Naive B cell (primary cell): ENCODE results near the gene MT1F. TPM values are rescaled to one million over a fixed set of nuclear protein-coding genes. Genes with fewer than 3 reads are reported as not detected.

Experiments
- ATAC-seq, 2 donors: fragments of 150-1000 bp; cut with Tn5 transposase; 2 replicates each; pipeline ENCODE4 v1.10.0; 2021; ENCODE audit warnings: low read depth in 2 of 2, mild to moderate bottlenecking in 2 of 2, moderate library complexity in 2 of 2
- DNase-seq: peaks from one replicate; pipeline ENCODE4 v3.0.0; 2022
- H3K27ac Mint-ChIP-seq, 6 donors: one replicate each; pipeline ENCODE4 v1.8.0; 2020 to 2022; ENCODE audit warnings: mild to moderate bottlenecking in 6 of 6, mixed read lengths in 6 of 6, moderate library complexity in 5 of 6, inconsistent platforms in 2 of 6
- H3K27me3 Mint-ChIP-seq, 3 donors: one replicate each; pipeline ENCODE4 v1.8.0; 2021 to 2022; ENCODE audit warnings: mixed read lengths in 3 of 3, mild to moderate bottlenecking in 1 of 3
- H3K36me3 Mint-ChIP-seq, 2 donors: one replicate each; pipeline ENCODE4 v1.8.0; 2020 to 2022; ENCODE audit warnings: mixed read lengths in 2 of 2, inconsistent platforms in 1 of 2, mild to moderate bottlenecking in 1 of 2
- H3K4me1 Mint-ChIP-seq, 3 donors: one replicate each; pipeline ENCODE4 v1.8.0; 2020 to 2022; ENCODE audit warnings: mixed read lengths in 3 of 3, inconsistent platforms in 1 of 3, mild to moderate bottlenecking in 1 of 3, moderate library complexity in 1 of 3
- H3K4me3 Mint-ChIP-seq, 8 donors: one replicate each; pipeline ENCODE4 v1.8.0; 2020 to 2022; ENCODE audit warnings: mild to moderate bottlenecking in 8 of 8, mixed read lengths in 8 of 8, moderate library complexity in 8 of 8, inconsistent platforms in 2 of 8
- H3K9me3 Mint-ChIP-seq, 7 donors: one replicate each; pipeline ENCODE4 v1.8.0; 2020 to 2022; ENCODE audit warnings: mixed read lengths in 7 of 7, mild to moderate bottlenecking in 5 of 7, inconsistent platforms in 2 of 7, moderate library complexity in 1 of 7
- polyA plus RNA-seq, 6 donors: library from polyadenylated mRNA; unstranded; fragments of 300-500 nt; fragmentation: Illumina TruSeq; gene quantifications; one replicate each; pipeline ENCODE4 v1.2.3, GENCODE V29; 2021; ENCODE audit warnings: low read depth in 6 of 6

Gene MT1F
- polyA plus RNA-seq, 6 donors from 2014 or later, result 4.0 to 10.3 (median 4.6) TPM

DNA sequence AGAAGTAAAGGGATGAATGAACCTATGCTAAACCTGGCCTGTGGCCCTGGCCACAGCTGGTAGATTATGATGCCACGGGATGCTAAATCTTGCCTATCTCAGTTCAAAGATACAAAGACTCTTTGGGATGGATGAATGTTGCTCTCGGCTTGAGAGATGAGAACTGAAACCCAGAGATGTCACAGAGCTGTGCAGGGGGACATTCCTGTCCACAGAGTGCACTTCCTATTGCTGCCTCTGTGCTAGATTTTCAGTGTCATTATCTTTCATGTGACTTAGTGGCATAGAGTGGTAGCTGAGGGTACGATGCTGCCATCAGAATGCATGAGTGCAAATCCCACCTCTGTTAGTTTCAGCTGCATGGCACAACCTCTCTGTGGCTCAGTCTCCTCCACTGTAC is 27.6 kb upstream of the MT1F start:
- ATAC-seq (peak; percentile 95), DNase-seq (peak; percentile 42)
- H3K27ac Mint-ChIP-seq, result peak overlapping the region in 1 of 6 donors; percentile 2
- no peaks in the 10 kb centered on the region for H3K36me3 Mint-ChIP-seq
- peaks cover 44 to 70% (median 54%) of the 10 kb centered on the region in 3 donors for H3K27me3 Mint-ChIP-seq
- H3K4me3 Mint-ChIP-seq, result peak overlapping the region in 2 of 8 donors; percentile 3 to 38
- H3K9me3 Mint-ChIP-seq, result no peaks in the 10 kb centered on the region
- peaks cover 32 to 47% (median 45%) of the 10 kb centered on the region in 3 donors for H3K4me1 Mint-ChIP-seq

DNA sequence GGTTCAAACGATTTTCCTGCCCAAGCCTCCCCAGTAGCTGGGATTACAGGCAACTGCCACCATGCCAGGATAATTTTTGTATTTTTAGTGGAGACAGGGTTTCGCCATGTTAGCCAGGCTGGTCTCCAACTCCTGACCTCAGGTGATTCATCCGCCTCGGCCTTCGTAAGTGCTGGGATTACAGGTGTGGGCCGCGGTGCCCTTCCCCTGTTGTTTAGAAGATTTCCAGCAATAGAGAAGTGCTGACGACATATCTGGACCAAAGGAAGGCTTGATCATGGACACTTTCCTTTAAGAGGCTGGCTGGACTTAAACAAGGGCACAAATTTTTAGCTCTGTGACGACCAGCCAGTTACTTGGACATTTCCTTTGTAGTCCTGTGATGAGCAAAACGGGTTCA is 26.6 kb upstream of the MT1F start:
- DNase-seq (no peak), ATAC-seq (no peak)
- Mint-ChIP-seq H3K27ac (no peak overlapping the region), H3K36me3 (no peaks in the 10 kb centered on the region), H3K9me3 (no peaks in the 10 kb centered on the region), H3K27me3 (peaks cover 44 to 70% (median 53%) of the 10 kb centered on the region in 3 donors), H3K4me1 (peaks cover 25 to 45% (median 40%) of the 10 kb centered on the region in 3 donors), H3K4me3 (peak overlapping the region in 3 of 8 donors; percentile 69 to 80 (median 75))

DNA sequence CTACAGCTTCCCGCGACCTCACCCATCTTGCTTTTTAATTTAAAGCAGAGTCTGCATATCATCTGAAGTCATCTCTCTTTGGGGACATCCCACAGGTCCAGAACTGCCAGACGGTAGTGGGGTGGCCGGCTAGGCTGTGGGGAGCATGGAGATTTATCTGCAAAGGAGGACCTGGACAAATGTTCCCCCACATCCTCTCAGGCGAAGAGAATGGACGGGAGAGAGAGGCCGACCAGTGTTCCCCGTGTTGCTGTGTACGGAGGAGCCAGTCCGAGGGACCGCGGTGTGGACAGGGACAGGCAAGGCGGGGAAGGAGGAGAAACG is 26.0 kb upstream of the MT1F start:
- Mint-ChIP-seq H3K27ac (peak overlapping the region in 1 of 6 donors; percentile 2), H3K4me1 (peaks cover 25 to 45% (median 40%) of the 10 kb centered on the region in 3 donors), H3K9me3 (no peaks in the 10 kb centered on the region), H3K27me3 (peaks cover 50 to 70% (median 57%) of the 10 kb centered on the region in 3 donors), H3K4me3 (peak overlapping the region in 7 of 8 donors; percentile 37 to 87 (median 80)), H3K36me3 (no peaks in the 10 kb centered on the region)
- DNase-seq, result no peak
- ATAC-seq, result no peak

DNA sequence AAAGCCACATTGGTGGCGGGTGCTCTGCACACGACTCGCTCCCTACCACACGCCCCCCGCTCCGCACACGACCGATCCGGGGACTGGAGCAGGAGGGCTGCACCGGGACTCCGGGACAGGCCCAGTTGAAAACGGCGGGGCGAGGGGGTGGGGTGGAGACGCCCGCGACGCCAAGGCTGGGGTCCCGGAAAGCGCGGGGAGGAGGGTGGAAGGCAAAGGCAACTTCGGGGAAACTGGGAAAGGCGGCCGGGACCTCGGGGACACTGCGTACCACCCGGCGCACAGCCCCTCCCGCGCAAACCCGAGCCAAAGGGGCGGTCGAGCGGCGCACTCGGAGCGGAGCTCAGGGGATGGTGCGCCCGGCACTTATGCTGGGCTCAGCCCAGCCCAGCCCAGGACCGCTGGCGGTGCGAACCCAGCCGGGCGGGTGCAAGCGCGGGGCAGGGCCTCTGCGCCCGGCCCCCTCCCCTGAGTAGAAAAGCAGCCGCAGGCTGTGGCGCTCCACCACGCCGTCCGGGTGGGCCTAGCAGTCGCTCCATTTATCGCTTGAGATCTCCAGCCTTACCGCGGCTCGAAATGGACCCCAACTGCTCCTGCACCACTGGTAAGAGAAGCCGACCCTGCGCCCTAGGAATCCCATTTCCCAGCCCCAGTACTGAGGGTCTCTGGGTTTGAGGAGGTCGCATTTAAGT is 25.5 kb upstream of the MT1F start, which contains the start of gene MT1M:
TSS of gene MT1M (plus strand) at position 504 of the 692 bp plus-strand sequence. CDS start at position 577, 73 bp downstream.
- Mint-ChIP-seq H3K4me1 (peaks cover 25 to 48% (median 40%) of the 10 kb centered on the region in 3 donors), H3K27ac (peak within 1 kb of the TSS in 1 of 6 donors; percentile 2), H3K4me3 (peak within 1 kb of the TSS; percentile 45 to 87 (median 78)), H3K36me3 (no peaks in the 10 kb centered on the region), H3K27me3 (peaks cover 51 to 70% (median 62%) of the 10 kb centered on the region in 3 donors), H3K9me3 (no peaks in the 10 kb centered on the region)
- ATAC-seq (no peak), DNase-seq (no peak)

DNA sequence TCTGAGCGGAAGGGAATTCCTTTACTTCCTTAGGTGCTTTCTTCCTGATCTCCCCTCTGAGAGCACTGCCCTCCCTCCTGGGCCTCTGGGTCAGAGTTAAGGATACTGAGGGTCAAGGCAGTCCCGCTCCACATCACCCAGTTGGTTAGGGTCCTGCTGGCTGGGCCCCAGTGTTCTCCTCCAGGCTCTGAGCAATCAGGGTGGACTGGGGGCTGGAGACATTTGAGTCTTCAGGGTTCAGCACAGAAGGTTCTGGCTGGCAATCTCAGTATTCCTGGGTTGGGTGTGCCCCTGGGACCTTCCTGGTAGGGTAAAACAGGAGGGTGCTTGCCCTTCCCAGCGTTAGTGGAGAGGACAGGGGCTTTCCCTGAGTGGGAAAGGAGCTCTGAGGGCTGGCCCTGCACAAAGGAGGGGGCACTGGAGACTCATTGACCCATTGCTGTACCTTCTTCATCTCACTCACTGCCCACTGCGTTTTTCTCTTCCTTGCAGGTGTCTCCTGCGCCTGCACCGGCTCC is 24.9 kb upstream of the MT1F start:
- no peak overlapping the region for H3K27ac Mint-ChIP-seq
- peaks cover 28 to 54% (median 44%) of the 10 kb centered on the region in 3 donors for H3K4me1 Mint-ChIP-seq
- peak overlapping the region; percentile 25 to 83 (median 63) for H3K4me3 Mint-ChIP-seq
- H3K36me3 Mint-ChIP-seq, result no peaks in the 10 kb centered on the region
- H3K27me3 Mint-ChIP-seq, result peaks cover 57 to 76% (median 68%) of the 10 kb centered on the region in 3 donors
- no peak for ATAC-seq
- DNase-seq, result no peak
- H3K9me3 Mint-ChIP-seq, result no peaks in the 10 kb centered on the region

DNA sequence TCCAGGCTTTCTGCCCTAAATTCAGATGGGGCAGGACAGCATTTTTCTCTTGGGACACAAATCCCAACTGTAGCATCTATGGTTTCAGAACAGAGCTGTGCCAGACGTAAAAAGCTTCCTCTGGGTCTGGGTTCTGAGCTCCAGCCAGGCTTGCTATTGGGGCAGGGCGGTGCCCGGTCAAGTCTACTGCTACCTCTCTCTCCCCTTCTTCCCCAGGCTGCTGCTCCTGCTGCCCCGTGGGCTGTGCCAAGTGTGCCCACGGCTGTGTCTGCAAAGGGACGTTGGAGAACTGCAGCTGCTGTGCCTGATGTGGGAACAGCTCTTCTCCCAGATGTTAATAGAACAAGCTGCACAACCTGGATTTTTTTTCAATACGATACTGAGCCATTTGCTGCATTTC is 24.2 kb upstream of the MT1F start:
- peaks cover 59 to 81% (median 72%) of the 10 kb centered on the region in 3 donors for H3K27me3 Mint-ChIP-seq
- DNase-seq (no peak), ATAC-seq (no peak)
- no peaks in the 10 kb centered on the region for H3K36me3 Mint-ChIP-seq
- peak overlapping the region in 4 of 8 donors; percentile 7 to 83 (median 17) for H3K4me3 Mint-ChIP-seq
- peaks cover 29 to 56% (median 47%) of the 10 kb centered on the region in 3 donors for H3K4me1 Mint-ChIP-seq
- peaks cover 0 to under 1% (median 0%) of the 10 kb centered on the region in 7 donors for H3K9me3 Mint-ChIP-seq
- H3K27ac Mint-ChIP-seq, result no peak overlapping the region

DNA sequence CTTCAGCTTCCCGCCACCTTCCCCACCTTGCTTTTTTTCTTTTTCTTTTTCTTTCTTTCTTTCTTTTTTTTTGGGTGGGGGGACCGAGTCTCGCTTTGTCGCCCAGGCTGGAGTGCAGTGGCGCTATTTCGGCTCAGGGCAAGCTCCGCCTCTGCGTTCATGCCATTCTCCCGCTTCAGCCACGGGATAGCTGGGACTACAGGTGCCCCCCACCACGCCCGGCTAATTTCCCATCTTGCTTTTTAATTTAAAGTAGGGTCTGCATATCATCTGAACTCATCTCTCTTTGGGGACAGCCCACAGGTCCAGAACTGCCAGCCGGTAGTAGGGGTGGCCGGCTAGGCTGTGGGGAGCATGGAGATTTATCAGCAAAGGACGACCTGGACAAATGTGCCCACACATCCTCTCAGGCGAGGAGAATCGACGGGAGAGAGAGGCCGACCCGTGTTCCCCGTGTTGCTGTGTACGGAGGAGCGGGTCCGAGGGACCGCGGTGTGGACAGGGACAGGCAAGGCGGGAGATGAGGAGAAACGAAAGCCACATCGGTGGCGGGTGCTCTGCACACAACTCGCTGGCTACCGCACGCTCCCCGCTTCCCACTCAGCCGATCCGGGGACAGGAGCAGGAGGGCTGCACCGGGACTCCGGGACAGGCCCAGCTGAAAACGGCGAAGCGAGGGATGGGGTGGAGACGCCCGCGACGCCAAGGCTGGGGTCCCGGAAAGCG is 22.9 kb upstream of the MT1F start:
- ATAC-seq (no peak), DNase-seq (no peak)
- Mint-ChIP-seq H3K9me3 (peaks cover 0 to 1% (median 0%) of the 10 kb centered on the region in 7 donors), H3K4me1 (peaks cover 26 to 51% (median 36%) of the 10 kb centered on the region in 3 donors), H3K4me3 (peak overlapping the region in 6 of 8 donors; percentile 51 to 82 (median 68)), H3K27me3 (peaks cover 70 to 91% (median 83%) of the 10 kb centered on the region in 3 donors), H3K36me3 (no peaks in the 10 kb centered on the region), H3K27ac (peak overlapping the region in 3 of 6 donors; percentile 47 to 91 (median 64))

DNA sequence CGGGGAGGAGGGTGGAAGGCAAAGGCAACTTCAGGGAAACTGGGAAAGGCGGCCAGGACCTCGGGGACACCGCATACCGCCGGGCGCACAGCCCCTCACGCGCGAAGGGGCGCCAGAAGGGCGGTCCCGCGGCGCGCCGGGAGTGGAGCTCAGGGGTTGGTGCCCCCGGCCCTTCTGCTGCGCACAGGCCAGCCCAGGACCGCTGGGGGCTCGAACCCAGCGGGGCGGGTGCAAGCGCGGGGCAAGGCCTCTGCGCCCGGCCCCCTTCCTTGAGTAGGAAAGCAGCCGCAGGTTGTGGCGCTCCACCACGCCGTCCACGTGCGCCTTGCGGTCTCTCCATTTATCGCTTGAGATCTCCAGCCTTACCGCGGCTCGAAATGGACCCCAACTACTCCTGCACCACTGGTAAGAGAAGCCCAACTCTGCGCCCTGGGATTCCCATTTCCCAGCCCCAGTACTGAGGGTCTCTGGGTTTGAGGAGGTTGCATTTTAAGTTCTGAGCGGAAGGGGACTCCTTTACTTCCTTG is 22.3 kb upstream of the MT1F start:
- Mint-ChIP-seq H3K27ac (peak overlapping the region in 1 of 6 donors; percentile 64), H3K36me3 (no peaks in the 10 kb centered on the region), H3K9me3 (peaks cover 0 to 1% (median 0%) of the 10 kb centered on the region in 7 donors), H3K4me3 (peak overlapping the region in 5 of 8 donors; percentile 32 to 82 (median 70)), H3K27me3 (peaks cover 70 to 97% (median 89%) of the 10 kb centered on the region in 3 donors), H3K4me1 (peaks cover 20 to 45% (median 30%) of the 10 kb centered on the region in 3 donors)
- DNase-seq (no peak), ATAC-seq (peak in 1 of 2 donors; percentile 23)

DNA sequence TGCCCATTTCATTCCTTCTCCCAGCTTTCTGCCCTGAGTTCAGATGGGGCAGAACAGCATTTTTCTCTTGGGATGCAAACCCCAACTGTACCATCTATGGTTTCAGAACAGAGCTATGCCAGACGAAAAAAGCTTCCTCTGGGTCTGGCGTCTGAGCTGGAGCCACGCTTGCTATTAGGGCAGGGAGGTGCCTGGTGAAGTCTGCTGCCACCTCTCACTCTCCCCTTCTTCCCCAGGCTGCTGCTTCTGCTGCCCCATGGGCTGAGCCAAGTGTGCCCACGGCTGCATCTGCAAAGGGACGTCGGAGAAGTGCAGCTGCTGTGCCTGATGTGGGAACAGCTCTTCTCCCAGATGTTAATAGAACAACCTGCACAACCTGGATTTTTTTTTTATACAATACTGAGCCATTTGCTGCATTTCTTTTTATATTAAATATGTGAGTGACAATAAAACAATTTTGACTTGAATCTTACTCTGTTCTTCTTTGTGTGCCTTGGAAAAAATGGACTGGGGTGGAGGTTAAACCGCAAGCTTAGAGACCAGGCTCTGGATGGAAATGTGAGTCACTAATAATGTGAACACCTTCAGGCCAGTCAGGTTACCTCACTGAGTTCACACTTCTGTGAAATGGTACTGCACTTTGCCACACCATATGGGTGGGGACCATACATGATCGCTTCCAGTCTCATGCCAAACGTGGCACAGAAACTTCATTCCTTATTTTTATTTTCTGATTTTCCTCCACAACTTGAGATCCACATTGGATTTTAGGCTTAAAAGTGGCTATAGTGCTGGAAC is 20.9 kb upstream of the MT1F start:
- Mint-ChIP-seq H3K36me3 (no peaks in the 10 kb centered on the region), H3K4me3 (peak overlapping the region in 1 of 8 donors; percentile 22), H3K9me3 (peaks cover 0 to 1% (median 0%) of the 10 kb centered on the region in 7 donors), H3K4me1 (peaks cover 16 to 34% (median 25%) of the 10 kb centered on the region in 3 donors), H3K27me3 (peaks cover 74 to 96% (median 89%) of the 10 kb centered on the region in 3 donors), H3K27ac (no peak overlapping the region)
- DNase-seq, result no peak
- no peak for ATAC-seq

DNA sequence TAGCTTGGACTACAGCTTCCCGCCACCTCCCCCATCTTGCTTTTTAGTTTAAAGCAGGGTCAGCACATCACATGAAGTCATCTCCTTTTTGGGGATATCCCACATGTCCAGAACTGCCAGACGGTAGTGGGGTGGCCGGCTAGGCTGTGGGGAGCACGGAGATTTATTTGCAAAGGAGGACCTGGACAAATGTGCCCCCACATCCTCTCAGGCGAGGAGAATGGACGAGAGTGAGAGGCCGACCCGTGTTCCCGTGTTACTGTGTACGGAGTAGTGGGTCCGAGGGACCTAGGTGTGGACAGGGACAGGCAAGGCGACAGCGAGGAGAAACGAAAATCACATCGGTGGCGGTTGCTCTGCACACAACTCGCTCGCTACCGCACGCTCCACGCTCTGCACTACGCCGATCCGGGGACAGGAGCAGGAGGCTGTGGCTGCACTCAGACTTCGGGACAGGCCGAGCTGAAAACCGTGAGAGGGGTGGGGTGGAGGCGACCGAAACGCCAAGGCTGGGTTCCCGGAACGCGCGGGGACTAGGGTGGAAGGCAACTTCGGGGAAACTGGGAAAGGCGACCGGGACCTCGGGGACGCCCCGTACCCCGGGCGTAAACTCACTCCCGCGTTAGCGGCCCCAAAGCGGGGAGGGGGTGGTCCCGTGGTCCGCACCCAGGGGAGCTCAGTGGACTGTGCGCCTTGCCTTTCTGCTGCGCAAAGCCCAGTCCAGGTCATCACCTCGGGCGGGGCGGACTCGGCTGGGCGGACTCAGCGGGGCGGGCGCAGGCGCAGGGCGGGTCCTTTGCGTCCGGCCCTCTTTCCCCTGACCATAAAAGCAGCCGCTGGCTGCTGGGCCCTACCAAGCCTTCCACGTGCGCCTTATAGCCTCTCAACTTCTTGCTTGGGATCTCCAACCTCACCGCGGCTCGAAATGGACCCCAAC is 19.7 kb upstream of the MT1F start, which contains the start of gene MT1A:
TSS of gene MT1A (plus strand) at position 853 of the 937 bp plus-strand sequence. CDS start at position 926, 73 bp downstream.
- peaks cover 84 to 91% (median 84%) of the 10 kb centered on the region in 3 donors for H3K27me3 Mint-ChIP-seq
- H3K36me3 Mint-ChIP-seq, result no peaks in the 10 kb centered on the region
- peaks cover 0 to 1% (median 0%) of the 10 kb centered on the region in 7 donors for H3K9me3 Mint-ChIP-seq
- peak within 1 kb of the TSS in 1 of 6 donors; percentile 70 for H3K27ac Mint-ChIP-seq
- peaks cover 14 to 34% (median 20%) of the 10 kb centered on the region in 3 donors for H3K4me1 Mint-ChIP-seq
- no peak for ATAC-seq
- H3K4me3 Mint-ChIP-seq, result peak within 1 kb of the TSS; percentile 3 to 75 (median 39)
- DNase-seq, result no peak

DNA sequence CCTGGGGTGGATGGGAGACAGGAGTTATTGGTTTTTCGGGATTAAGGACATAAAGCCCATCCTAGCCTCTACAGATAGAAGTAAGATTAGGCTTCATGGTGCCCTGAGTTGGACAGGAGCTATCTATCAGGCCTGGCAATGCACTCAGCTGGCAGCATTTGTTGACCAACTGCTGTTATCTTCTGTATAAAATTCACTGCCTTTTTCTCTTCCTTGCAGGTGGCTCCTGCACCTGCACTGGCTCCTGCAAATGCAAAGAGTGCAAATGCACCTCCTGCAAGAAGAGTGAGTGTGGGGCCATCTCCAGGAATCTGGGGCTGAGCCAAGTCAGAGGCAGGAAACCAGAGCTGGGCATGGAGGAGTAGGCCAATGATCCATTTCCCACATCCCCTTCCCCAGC is 18.7 kb upstream of the MT1F start:
- H3K27me3 Mint-ChIP-seq, result peaks cover 81 to 91% (median 87%) of the 10 kb centered on the region in 3 donors
- no peak overlapping the region for H3K27ac Mint-ChIP-seq
- H3K4me3 Mint-ChIP-seq, result peak overlapping the region in 1 of 8 donors; percentile 21
- H3K36me3 Mint-ChIP-seq, result no peaks in the 10 kb centered on the region
- no peak for ATAC-seq
- peaks cover 0 to 1% (median 0%) of the 10 kb centered on the region in 7 donors for H3K9me3 Mint-ChIP-seq
- H3K4me1 Mint-ChIP-seq, result peaks cover 20 to 41% (median 30%) of the 10 kb centered on the region in 3 donors
- no peak for DNase-seq
